HCT116 (cell line): ENCODE measurements around the gene CAPN1. TPM values are rescaled to one million over a fixed set of nuclear protein-coding genes. Genes with fewer than 3 reads are reported as not detected.

Experiments
- ATAC-seq: fragments of 200-7000 bp; cut with Tn5 transposase; 2 replicates; pipeline ENCODE4 v1.9.1; 2020; ENCODE audit warnings: mild to moderate bottlenecking, moderate library complexity
- BruUV-seq: library from RNA; stranded (reverse); fragments of 400-500 nt; replicated peaks from 2 replicates; lab custom pipeline; 2021; lab: Mats Ljungman, UMichigan
- CTCF ChIA-PET: fragments of 300-600 bp; sonication (Branson Sonifier 250); formaldehyde crosslinking; loops from one replicate; lab custom pipeline; 2021; ENCODE audit warnings: antibody characterized with exemption; lab: Charles Lee
- POLR2A ChIA-PET: fragments of 300-600, 350-600 bp; sonication (Branson Sonifier 250); formaldehyde crosslinking; loops from one replicate; lab custom pipeline; 2021; ENCODE audit warnings: antibody characterized with exemption; lab: Charles Lee
- RAD21 ChIA-PET, 2 experiments: fragments of 300-600 bp; sonication (Branson Sonifier 250); formaldehyde crosslinking; loops; one replicate each; lab custom pipeline; 2023; ENCODE audit warnings: low total read pairs in 2 of 2; ENCODE audit not compliant: uncharacterized antibody in 2 of 2, unreplicated experiment in 2 of 2, low non-redundant PET in 1 of 2; lab: Charles Lee
- DNase-seq: peaks from one replicate; pipeline ENCODE4 v3.0.0-alpha.2; 2010; ENCODE audit warnings: low read depth, low spot score
- H2AFZ ChIP-seq: fragments of 200-600 bp; shearing (Covaris generic), sonication (generic); 2 replicates; pipeline ENCODE4 v1.6.1; 2017; ENCODE audit warnings: low read depth, mixed run types, mixed read lengths, antibody characterized with exemption, low read length; ENCODE audit not compliant: poor library complexity, severe bottlenecking
- H3K27ac ChIP-seq: 2 replicates; pipeline ENCODE4 v1.5.1; 2012; ENCODE audit warnings: low read depth, low read length
- H3K27me3 ChIP-seq: fragments of 200-600 bp; sonication (generic); 2 replicates; pipeline ENCODE4 v1.6.1; 2016; ENCODE audit warnings: mixed run types, low read length, mixed read lengths; ENCODE audit not compliant: insufficient read depth
- H3K36me3 ChIP-seq, 2 experiments: fragments of 200-500 bp in 1 of 2; fragments of 200-600 bp in 1 of 2; sonication (Bioruptor generic) in 1 of 2; sonication (generic) in 1 of 2; 2 replicates each; pipeline versions ENCODE4 v1.5.1 to v1.6.1; 2014 to 2016; ENCODE audit warnings: low read length in 2 of 2, inconsistent platforms in 1 of 2, mixed read lengths in 1 of 2, mixed run types in 1 of 2; ENCODE audit not compliant: insufficient read depth in 2 of 2, control insufficient read depth in 1 of 2
- H3K4me1 ChIP-seq, 2 experiments: fragments of 200-600 bp in 1 of 2; sonication (generic) in 1 of 2; 2 replicates each; pipeline versions ENCODE4 v1.5.1 to v1.6.1; 2012 to 2017; ENCODE audit warnings: low read length in 2 of 2, inconsistent platforms in 1 of 2, mild to moderate bottlenecking in 1 of 2, mixed read lengths in 1 of 2, mixed run types in 1 of 2, moderate library complexity in 1 of 2; ENCODE audit not compliant: insufficient read depth in 2 of 2, control insufficient read depth in 1 of 2
- H3K4me2 ChIP-seq: fragments of 200-600 bp; sonication (generic); 2 replicates; pipeline ENCODE4 v1.6.1; 2017; ENCODE audit warnings: mixed run types, low read length, mixed read lengths
- H3K4me3 ChIP-seq, 2 experiments: fragments of 200-600 bp in 1 of 2; sonication (generic) in 1 of 2; replicated peaks in 1 of 2; 2 replicates each; pipeline ENCODE4 v1.5.1; 2011 to 2016; ENCODE audit warnings: low read length in 2 of 2, control low read depth in 1 of 2, low read depth in 1 of 2, mild to moderate bottlenecking in 1 of 2, mixed read lengths in 1 of 2, mixed run types in 1 of 2
- H3K79me2 ChIP-seq: fragments of 200-600 bp; sonication (generic); 2 replicates; pipeline ENCODE4 v1.6.1; 2017; ENCODE audit warnings: mild to moderate bottlenecking, mixed run types, low read length, moderate library complexity, mixed read lengths; ENCODE audit not compliant: insufficient read depth
- H3K9ac ChIP-seq: fragments of 200-600 bp; sonication (generic); 2 replicates; pipeline ENCODE4 v1.6.1; 2016; ENCODE audit warnings: low read length, mixed read lengths
- H3K9me2 ChIP-seq: fragments of 200-600 bp; sonication (generic), shearing (Covaris generic); 2 replicates; pipeline ENCODE4 v1.6.1; 2017; ENCODE audit warnings: mixed run types, mild to moderate bottlenecking, moderate library complexity; ENCODE audit not compliant: insufficient read depth
- H3K9me3 ChIP-seq, 2 experiments: fragments of 200-500 bp in 1 of 2; fragments of 200-600 bp in 1 of 2; sonication (Bioruptor generic) in 1 of 2; sonication (generic) in 1 of 2; 2 replicates each; pipeline ENCODE4 v1.6.1; 2014 to 2017; ENCODE audit warnings: low read length in 2 of 2, mixed read lengths in 2 of 2, inconsistent platforms in 1 of 2, low read depth in 1 of 2, mild to moderate bottlenecking in 1 of 2, mixed run types in 1 of 2, moderate library complexity in 1 of 2; ENCODE audit not compliant: control insufficient read depth in 1 of 2, insufficient read depth in 1 of 2
- H4K20me1 ChIP-seq: fragments of 200-600 bp; sonication (generic), shearing (Covaris generic); 2 replicates; pipeline ENCODE4 v1.6.1; 2017; ENCODE audit warnings: mixed run types, mild to moderate bottlenecking, moderate library complexity; ENCODE audit not compliant: insufficient read depth
- EGR1 ChIP-seq: IDR thresholded peaks from 2 replicates; pipeline ENCODE4 v1.6.1; 2012; ENCODE audit warnings: low read depth
- FOSL1 ChIP-seq: IDR thresholded peaks from 2 replicates; pipeline ENCODE4 v1.6.1; 2012; ENCODE audit warnings: low read depth
- POLR2AphosphoS5 ChIP-seq: IDR thresholded peaks from 2 replicates; pipeline ENCODE4 v1.6.1; 2011; ENCODE audit warnings: mild to moderate bottlenecking, low read depth, low read length, moderate library complexity
- YY1 ChIP-seq: IDR thresholded peaks from 2 replicates; pipeline ENCODE4 v1.6.1; 2011; ENCODE audit warnings: low read length, low read depth, moderate library complexity, mild to moderate bottlenecking; ENCODE audit not compliant: insufficient replicate concordance; ENCODE audit errors: extremely low read depth
- intact Hi-C: fragments of 100-400 bp; cut with micrococcal nuclease; formaldehyde crosslinking; loops from 2 replicates; pipeline ENCODE4 v1.10.0; 2022
- total RNA-seq: library from RNA; stranded (reverse); gene quantifications from one replicate; pipeline ENCODE4 v1.2.1, GENCODE V29; 2021; ENCODE audit not compliant: unreplicated experiment

CAPN1 gene
- total RNA-seq, 1 experiment from 2014 or later = 279 TPM

DNA sequence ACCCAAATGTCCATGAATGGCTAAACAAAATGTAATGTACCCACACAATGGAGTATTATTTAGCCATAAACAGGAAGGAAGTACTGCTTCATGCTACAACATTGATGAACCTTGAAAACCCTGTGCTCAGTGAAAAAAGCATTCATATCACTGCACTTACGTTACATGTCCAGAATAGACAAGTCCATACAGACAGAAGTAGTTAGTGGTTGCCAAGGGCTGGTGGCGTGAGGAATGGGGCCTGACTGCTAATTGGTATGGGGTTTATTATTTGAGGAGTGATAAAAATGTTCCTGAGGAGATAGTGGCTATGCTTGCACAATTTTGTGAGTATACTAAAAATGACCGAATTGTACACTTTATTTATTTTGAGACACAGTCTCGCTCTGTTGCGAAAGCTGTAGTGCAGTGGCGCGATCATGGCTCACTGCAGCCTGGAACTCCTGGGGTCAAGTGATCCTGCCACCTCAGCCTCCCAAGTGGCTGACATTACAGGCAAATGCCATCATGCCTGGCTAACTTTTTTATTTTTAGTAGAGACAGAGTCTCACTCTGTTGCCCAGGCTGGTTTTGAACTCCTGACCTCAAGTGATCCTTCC is 39.7 kb upstream of the CAPN1 start:
- intact Hi-C loops = no loop called here
- no peak for DNase-seq

DNA sequence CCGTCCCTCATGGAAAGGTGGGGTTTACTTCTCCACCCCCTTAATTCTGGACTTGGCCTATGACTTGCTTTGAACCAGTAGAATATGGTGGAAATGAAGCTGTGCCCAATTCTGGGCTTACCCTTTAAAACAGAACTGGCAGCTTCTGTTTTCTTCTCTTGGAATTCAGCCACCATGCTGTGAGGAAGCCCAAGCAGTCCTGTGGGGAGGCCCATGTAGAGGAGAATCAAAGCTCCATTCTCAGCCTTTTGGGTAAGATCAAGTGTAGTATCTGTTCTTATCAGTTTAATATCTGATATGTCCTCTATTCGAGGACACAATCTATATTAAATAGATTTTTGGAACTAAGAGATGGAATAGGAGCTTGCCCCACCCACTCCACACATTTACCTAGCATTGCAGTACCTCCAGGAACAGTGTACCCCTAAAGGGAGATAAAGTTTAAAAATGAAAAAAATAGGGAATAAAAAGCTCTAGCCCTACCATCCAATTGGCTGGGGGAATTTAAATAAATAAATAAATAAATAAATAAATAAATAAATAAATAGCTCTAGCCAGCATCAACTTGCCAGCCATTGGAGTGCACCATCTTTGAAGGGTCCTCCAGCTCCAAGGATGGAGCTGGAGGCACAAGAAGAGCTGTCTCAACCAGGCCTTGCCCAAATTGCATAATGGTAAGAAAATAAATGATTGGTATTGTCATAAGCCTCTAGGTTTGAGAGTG is 34.2 kb upstream of the CAPN1 start:
- Histone ChIP-seq H3K9ac (no peak overlapping the region), H3K4me2 (no peak overlapping the region), H3K4me1 (peaks cover 15 to 23% of the 10 kb centered on the region in 2 experiments), H4K20me1 (no peaks in the 10 kb centered on the region), H3K9me2 (no peaks in the 10 kb centered on the region), H3K79me2 (no peaks in the 10 kb centered on the region), H3K36me3 (no peaks in the 10 kb centered on the region), H3K27ac (no peak overlapping the region), H3K27me3 (no peaks in the 10 kb centered on the region), H3K9me3 (peaks cover 0 to 7% of the 10 kb centered on the region in 2 experiments; a peak in 1 of 4 replicates), H3K4me3 (no peak overlapping the region), H2AFZ (no peak overlapping the region)
- RAD21 ChIA-PET = interaction anchor here in 1 of 2 experiments (0.6 kb wide), 1 partner anchor 26 kb away, joined by 5 read pairs; the partner anchor contains the start of gene FAU
- DNase-seq (no peak), ATAC-seq (no peak)
- POLR2A ChIA-PET = interaction anchor here (1.0 to 1.2 kb wide), 2 partner anchors 12 to 18 kb away, joined by 3 to 6 read pairs; no protein-coding TSS in a partner anchor
- intact Hi-C loops = no loop called here
- TF ChIP-seq YY1 (peak; percentile 73), FOSL1 (no peak)
- BruUV-seq = no TSS peak
- CTCF ChIA-PET = no interaction called here

More for the DNA sequence above, 39.7 kb upstream of the CAPN1 start:
- H2AFZ ChIP-seq = no peak overlapping the region
- H3K36me3 ChIP-seq = no peaks in the 10 kb centered on the region
- BruUV-seq = no TSS peak
- no peak overlapping the region for H3K9ac ChIP-seq
- no peak overlapping the region for H3K4me3 ChIP-seq
- H3K4me2 ChIP-seq = no peak overlapping the region
- RAD21 ChIA-PET = no interaction called here
- POLR2A ChIA-PET = no interaction called here
- H4K20me1 ChIP-seq = no peaks in the 10 kb centered on the region
- peaks cover 0 to 2% of the 10 kb centered on the region in 2 experiments; a peak in 1 of 4 replicates for H3K9me3 ChIP-seq
- no peaks in the 10 kb centered on the region for H3K4me1 ChIP-seq
- TF ChIP-seq EGR1 (no peak), POLR2AphosphoS5 (no peak)
- no peaks in the 10 kb centered on the region for H3K27me3 ChIP-seq
- CTCF ChIA-PET = no interaction called here
- H3K27ac ChIP-seq = no peak overlapping the region
- no peaks in the 10 kb centered on the region for H3K9me2 ChIP-seq
- ATAC-seq = no peak
- no peaks in the 10 kb centered on the region for H3K79me2 ChIP-seq
